Osteoblast (primary cell): ENCODE data around the gene PHLDA1. TPM values are rescaled to one million over a fixed set of nuclear protein-coding genes. Genes with fewer than 3 reads are reported as not detected.

ENCODE experiments used
- DNase-seq: peaks from one replicate; pipeline ENCODE4 v3.0.0; 2011; ENCODE audit warnings: low spot score, mixed read lengths; ENCODE audit not compliant: insufficient read length; ENCODE audit errors: missing footprints
- H2AFZ ChIP-seq: 2 replicates; pipeline ENCODE4 v1.6.0; 2011; ENCODE audit warnings: mild to moderate bottlenecking, low read length
- H3K27ac ChIP-seq: 2 replicates; pipeline ENCODE4 v1.5.1; 2011; ENCODE audit warnings: mild to moderate bottlenecking, low read depth, low read length, moderate library complexity
- H3K27me3 ChIP-seq: 2 replicates; pipeline ENCODE4 v1.6.0; 2012; ENCODE audit warnings: mild to moderate bottlenecking, control low read depth, inconsistent platforms, low read length, moderate library complexity; ENCODE audit not compliant: insufficient read depth
- H3K36me3 ChIP-seq: 2 replicates; pipeline ENCODE4 v1.5.1; 2011; ENCODE audit warnings: mild to moderate bottlenecking, low read length, control low read depth, moderate library complexity; ENCODE audit not compliant: insufficient read depth
- H3K4me1 ChIP-seq: 2 replicates; pipeline ENCODE4 v1.5.1; 2011; ENCODE audit warnings: mild to moderate bottlenecking, low read length, control low read depth, moderate library complexity; ENCODE audit not compliant: insufficient read depth
- H3K4me2 ChIP-seq: 2 replicates; pipeline ENCODE4 v1.6.0; 2011; ENCODE audit warnings: mild to moderate bottlenecking, low read length; ENCODE audit not compliant: insufficient read depth
- H3K4me3 ChIP-seq: fragments of 200-600 bp; sonication (generic); 3 replicates; pipeline ENCODE4 v1.5.1; 2012; ENCODE audit warnings: mild to moderate bottlenecking, low read length, inconsistent platforms; ENCODE audit not compliant: insufficient read depth
- H3K79me2 ChIP-seq: 2 replicates; pipeline ENCODE4 v1.6.0; 2012; ENCODE audit warnings: mild to moderate bottlenecking, low read length, control low read depth, inconsistent platforms; ENCODE audit not compliant: insufficient read depth
- H3K9me3 ChIP-seq: 2 replicates; pipeline ENCODE4 v1.5.1; 2011; ENCODE audit warnings: low read depth, low read length, control low read depth
- H4K20me1 ChIP-seq: 2 replicates; pipeline ENCODE4 v1.6.0; 2012; ENCODE audit warnings: mild to moderate bottlenecking, low read length, control low read depth; ENCODE audit not compliant: insufficient read depth
- total RNA-seq: library from RNA; depleted of rRNA; stranded (reverse); fragments of >200 nt; gene quantifications from 2 replicates; pipeline ENCODE4 v1.2.3, GENCODE V29; 2012
- TF ChIP-seq, protein P1 (sequence below): IDR thresholded peaks from 2 replicates; pipeline ENCODE4 v1.5.1; 2011; ENCODE audit warnings: mild to moderate bottlenecking, low read depth, low read length, moderate library complexity; ENCODE audit errors: extremely low read depth

The PHLDA1 gene
- total RNA-seq, 1 donor = 111 TPM

- Histone ChIP-seq H3K4me1 (no peaks in the 10 kb centered on the region), H2AFZ (no peak overlapping the region), H4K20me1 (peaks cover 15% of the 10 kb centered on the region), H3K27ac (no peak overlapping the region), H3K4me3 (no peak overlapping the region), H3K27me3 (no peaks in the 10 kb centered on the region), H3K79me2 (peaks cover 100% of the 10 kb centered on the region), H3K4me2 (no peak overlapping the region), H3K36me3 (peaks cover 62% of the 10 kb centered on the region), H3K9me3 (no peaks in the 10 kb centered on the region)
- TF ChIP-seq, protein P1, sequence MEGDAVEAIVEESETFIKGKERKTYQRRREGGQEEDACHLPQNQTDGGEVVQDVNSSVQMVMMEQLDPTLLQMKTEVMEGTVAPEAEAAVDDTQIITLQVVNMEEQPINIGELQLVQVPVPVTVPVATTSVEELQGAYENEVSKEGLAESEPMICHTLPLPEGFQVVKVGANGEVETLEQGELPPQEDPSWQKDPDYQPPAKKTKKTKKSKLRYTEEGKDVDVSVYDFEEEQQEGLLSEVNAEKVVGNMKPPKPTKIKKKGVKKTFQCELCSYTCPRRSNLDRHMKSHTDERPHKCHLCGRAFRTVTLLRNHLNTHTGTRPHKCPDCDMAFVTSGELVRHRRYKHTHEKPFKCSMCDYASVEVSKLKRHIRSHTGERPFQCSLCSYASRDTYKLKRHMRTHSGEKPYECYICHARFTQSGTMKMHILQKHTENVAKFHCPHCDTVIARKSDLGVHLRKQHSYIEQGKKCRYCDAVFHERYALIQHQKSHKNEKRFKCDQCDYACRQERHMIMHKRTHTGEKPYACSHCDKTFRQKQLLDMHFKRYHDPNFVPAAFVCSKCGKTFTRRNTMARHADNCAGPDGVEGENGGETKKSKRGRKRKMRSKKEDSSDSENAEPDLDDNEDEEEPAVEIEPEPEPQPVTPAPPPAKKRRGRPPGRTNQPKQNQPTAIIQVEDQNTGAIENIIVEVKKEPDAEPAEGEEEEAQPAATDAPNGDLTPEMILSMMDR = no peak
- DNase-seq = no peak
Observed at GRCh38 chr12:76069339-76069738, 37.8 kb upstream of the PHLDA1 start.

DNA sequence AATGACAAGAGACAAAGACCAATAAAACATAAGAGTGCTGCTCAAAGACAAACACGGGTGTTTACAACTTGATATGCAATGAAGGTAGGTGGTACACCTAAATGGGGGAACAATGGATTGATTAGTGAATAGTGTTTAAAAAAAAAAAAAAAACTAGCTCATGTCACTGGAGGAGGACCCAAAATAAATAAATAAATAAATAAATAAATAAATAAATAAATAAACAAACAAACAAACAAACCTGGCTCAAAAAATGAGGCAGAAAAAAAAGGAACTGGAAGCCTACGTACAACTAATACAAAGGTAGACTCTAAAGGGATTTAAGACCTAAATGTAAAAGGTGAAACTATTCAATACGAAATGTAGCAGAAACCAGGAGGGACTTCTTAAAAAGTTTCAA, 34.3 kb upstream of the PHLDA1 start:
- peaks cover 13% of the 10 kb centered on the region for H4K20me1 ChIP-seq
- H3K27me3 ChIP-seq = no peaks in the 10 kb centered on the region
- DNase-seq = no peak
- no peaks in the 10 kb centered on the region for H3K9me3 ChIP-seq
- H3K4me1 ChIP-seq = no peaks in the 10 kb centered on the region
- TF ChIP-seq, protein P1 = no peak
- H3K4me3 ChIP-seq = no peak overlapping the region
- peaks cover 63% of the 10 kb centered on the region for H3K36me3 ChIP-seq
- no peak overlapping the region for H3K4me2 ChIP-seq
- H2AFZ ChIP-seq = no peak overlapping the region
- no peak overlapping the region for H3K27ac ChIP-seq
- peaks cover 100% of the 10 kb centered on the region for H3K79me2 ChIP-seq

GRCh38 chr12:76064904-76065303, 33.3 kb upstream of the PHLDA1 start:
- H3K4me2 ChIP-seq = no peak overlapping the region
- TF ChIP-seq, protein P1 = no peak
- H3K27me3 ChIP-seq = no peaks in the 10 kb centered on the region
- no peaks in the 10 kb centered on the region for H3K9me3 ChIP-seq
- no peak overlapping the region for H3K4me3 ChIP-seq
- H2AFZ ChIP-seq = no peak overlapping the region
- no peak for DNase-seq
- H4K20me1 ChIP-seq = peaks cover 13% of the 10 kb centered on the region
- H3K79me2 ChIP-seq = peaks cover 98% of the 10 kb centered on the region
- H3K36me3 ChIP-seq = peaks cover 65% of the 10 kb centered on the region
- no peaks in the 10 kb centered on the region for H3K4me1 ChIP-seq
- no peak overlapping the region for H3K27ac ChIP-seq

DNA sequence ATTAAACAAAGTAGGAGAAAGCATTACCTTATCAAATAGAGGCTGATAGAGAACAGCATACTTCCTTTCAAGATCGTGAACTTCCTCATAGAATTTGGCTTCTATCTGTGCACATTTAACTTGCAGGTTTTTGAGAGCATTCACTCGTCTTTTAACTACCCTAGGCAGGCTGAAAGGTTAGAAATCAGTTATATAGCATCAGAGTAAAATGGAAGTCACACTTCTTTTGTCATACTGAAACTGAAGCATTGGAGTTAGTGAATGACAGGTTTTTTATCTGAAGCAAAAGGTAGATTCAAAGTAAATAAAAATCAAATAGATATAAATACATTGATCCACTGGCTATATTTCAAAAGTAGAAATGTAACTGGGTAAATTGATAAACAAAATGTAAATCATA, 28.5 kb upstream of the PHLDA1 start:
- H3K27me3 ChIP-seq = no peaks in the 10 kb centered on the region
- DNase-seq = no peak
- H3K4me2 ChIP-seq = no peak overlapping the region
- H3K27ac ChIP-seq = no peak overlapping the region
- H3K9me3 ChIP-seq = no peaks in the 10 kb centered on the region
- H4K20me1 ChIP-seq = peaks cover 8% of the 10 kb centered on the region
- TF ChIP-seq, protein P1 = no peak
- H3K4me3 ChIP-seq = no peak overlapping the region
- peaks cover 77% of the 10 kb centered on the region for H3K36me3 ChIP-seq
- H2AFZ ChIP-seq = no peak overlapping the region
- no peaks in the 10 kb centered on the region for H3K4me1 ChIP-seq
- H3K79me2 ChIP-seq = peaks cover 75% of the 10 kb centered on the region
